ENCODE measurements around the gene MBNL2.

MBNL2 gene

GRCh38 chr13:97261254-97262005 is 39.3 kb downstream of the MBNL2 start:
- no peak for TF ChIP-seq CTCF (conservative IDR thresholded peaks at IDR 0.05; ENCODE audit: low read depth, low read length)
- no peak for DNase-seq (ENCODE audit: low read depth)
- H3K4me3 ChIP-seq (ENCODE audit: low read depth, low read length): no peak overlapping the region

DNA sequence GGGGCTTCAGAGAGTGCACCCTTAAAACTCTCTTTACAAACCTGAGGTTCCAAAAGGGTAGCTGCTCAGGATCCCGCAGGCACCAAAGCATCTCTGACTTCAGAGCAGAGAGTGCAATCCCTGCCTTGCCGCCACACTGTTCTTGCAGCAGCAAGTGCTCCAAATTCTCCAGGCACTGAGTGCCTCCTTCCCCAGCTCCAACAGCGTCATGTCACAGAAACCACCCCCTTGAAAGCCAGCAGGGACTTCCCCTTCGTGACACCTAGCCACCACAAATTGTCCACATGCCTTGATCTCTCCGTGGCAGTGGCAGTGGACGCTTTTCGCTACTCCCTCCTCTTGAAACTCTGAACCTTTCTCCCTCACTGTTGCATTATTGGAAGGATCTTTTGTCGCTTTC is 39.9 kb downstream of the MBNL2 start:
- no peak overlapping the region for H3K4me3 ChIP-seq (ENCODE audit: low read depth, low read length)
- TF ChIP-seq CTCF (conservative IDR thresholded peaks at IDR 0.05; ENCODE audit: low read depth, low read length): no peak
- DNase-seq (ENCODE audit: low read depth): no peak

- no peak for DNase-seq (ENCODE audit: low read depth)
- H3K4me3 ChIP-seq (ENCODE audit: low read depth, low read length): no peak overlapping the region
- TF ChIP-seq CTCF (conservative IDR thresholded peaks at IDR 0.05; ENCODE audit: low read depth, low read length): no peak
Measured at GRCh38 chr13:97263160-97263559, 41.0 kb downstream of the MBNL2 start.

- TF ChIP-seq CTCF (conservative IDR thresholded peaks at IDR 0.05; ENCODE audit: low read depth, low read length): no peak
- no peak for DNase-seq (ENCODE audit: low read depth)
- H3K4me3 ChIP-seq (ENCODE audit: low read depth, low read length): no peak overlapping the region
Measured at GRCh38 chr13:97264663-97265062, 42.5 kb downstream of the MBNL2 start.

GRCh38 chr13:97266332-97266731 is 44.2 kb downstream of the MBNL2 start:
- no peak overlapping the region for H3K4me3 ChIP-seq (ENCODE audit: low read depth, low read length)
- no peak for DNase-seq (ENCODE audit: low read depth)
- TF ChIP-seq CTCF (conservative IDR thresholded peaks at IDR 0.05; ENCODE audit: low read depth, low read length): no peak

- DNase-seq (ENCODE audit: low read depth): peak; percentile 79
- H3K4me3 ChIP-seq (ENCODE audit: low read depth, low read length): peak overlapping the region; percentile 23
- no peak for TF ChIP-seq CTCF (conservative IDR thresholded peaks at IDR 0.05; ENCODE audit: low read depth, low read length)
Measured at GRCh38 chr13:97266772-97267417, 44.8 kb downstream of the MBNL2 start.
